Pancreas (tissue), 10 donors: ENCODE results near the gene OCEL1. TPM values are rescaled to one million over a fixed set of nuclear protein-coding genes. Genes with fewer than 3 reads are reported as not detected.

Experiments
- ATAC-seq, 4 donors: fragments of 200-7000 bp; cut with Tn5 transposase; one replicate each; pipeline versions ENCODE4 v1.8.0 to v1.9.1; 2020; ENCODE audit warnings: mild to moderate bottlenecking in 4 of 4, moderate library complexity in 4 of 4
- DNase-seq, 6 donors: peaks; one replicate each; pipeline ENCODE4 v3.0.0-alpha.2; 2020
- FAIRE-seq: peaks from 2 replicates; lab custom pipeline; 2012; peaks lifted over from hg19 to GRCh38; lab: Jason Lieb, UNC
- H3K27ac ChIP-seq, 4 donors: fragments of 200-600 bp; sonication (generic); 1 replicate in 3 of 4; 2 replicates in 1 of 4; pipeline versions ENCODE4 v1.5.0 to v1.8.0; 2020
- H3K27me3 ChIP-seq, 4 donors: fragments of 200-600 bp; one replicate each; pipeline ENCODE4 v1.8.0; 2021
- H3K36me3 ChIP-seq, 3 donors: fragments of 200-600 bp; sonication (generic) in 1 of 3; one replicate each; pipeline versions ENCODE4 v1.5.0 to v1.8.0; 2020 to 2021
- H3K4me1 ChIP-seq, 3 donors: fragments of 200-600 bp; one replicate each; pipeline ENCODE4 v1.8.0; 2021
- H3K4me3 ChIP-seq, 4 donors: fragments of 200-600 bp; sonication (generic) in 2 of 4; one replicate each; pipeline versions ENCODE4 v1.5.0 to v1.8.0; 2020 to 2021
- H3K9me3 ChIP-seq, 4 donors: fragments of 200-600 bp; one replicate each; pipeline ENCODE4 v1.8.0; 2021
- WGBS, 2 donors: extraction: QIAGEN DNeasy Blood & Tissue Kit; methylation state at CpG; one replicate each; pipeline ENCODE4 v1.1.7; 2013; 5-methylcytosine and 5-hydroxymethylcytosine counted together
- intact Hi-C, 3 donors: fragments of 100-400 bp; cut with DNase I; formaldehyde crosslinking; loops; one replicate each; pipeline versions ENCODE4 v1.11.1 to v1.14.2; 2022
- polyA plus RNA-seq, 2 donors: library from polyadenylated mRNA; stranded (reverse); fragments of 200-250 nt; gene quantifications; one replicate each; pipeline ENCODE4 v1.2.3, GENCODE V29; 2013
- total RNA-seq, 6 donors: library from RNA; stranded (reverse); fragmentation: NEBNext Ultra II Directional in 4 of 6; extraction: Animal tissue kit (Norgen Biotek cat#: 25700) in 4 of 6; gene quantifications; one replicate each; pipeline versions ENCODE4 v1.2.1 to v1.2.4, GENCODE V29; 2021 to 2023
- TF ChIP-seq, protein P1 (sequence below), 4 donors: fragments of 200-600 bp; sonication (generic) in 3 of 4; IDR thresholded peaks; one replicate each; pipeline versions ENCODE4 v1.5.0 to v1.8.0; 2021; ENCODE audit warnings: antibody characterized with exemption in 4 of 4
- donor health status: healthy with polysubstance abuse.
- donor health status: DM: no; HTN: no; CAD: no; lungs with moderate emphysema.
- donor health status: DM: no; HTN: no; CAD: no.
- donor health status: control.
- donor health status: control.
- donor health status: Bipolar disorder and iron deficiency.
- donor health status: DM: yes; HTN: yes; CAD: no.
- donor health status: DM: no; HTN: no; CAD: no.
- donor health status: DM: no; HTN: no; CAD: no.
- donor health status: DM: yes; HTN: yes; CAD: no.

OCEL1 gene
- total and polyA plus RNA-seq, 8 donors: 13.4 to 28.4 (median 18.1) TPM

DNA sequence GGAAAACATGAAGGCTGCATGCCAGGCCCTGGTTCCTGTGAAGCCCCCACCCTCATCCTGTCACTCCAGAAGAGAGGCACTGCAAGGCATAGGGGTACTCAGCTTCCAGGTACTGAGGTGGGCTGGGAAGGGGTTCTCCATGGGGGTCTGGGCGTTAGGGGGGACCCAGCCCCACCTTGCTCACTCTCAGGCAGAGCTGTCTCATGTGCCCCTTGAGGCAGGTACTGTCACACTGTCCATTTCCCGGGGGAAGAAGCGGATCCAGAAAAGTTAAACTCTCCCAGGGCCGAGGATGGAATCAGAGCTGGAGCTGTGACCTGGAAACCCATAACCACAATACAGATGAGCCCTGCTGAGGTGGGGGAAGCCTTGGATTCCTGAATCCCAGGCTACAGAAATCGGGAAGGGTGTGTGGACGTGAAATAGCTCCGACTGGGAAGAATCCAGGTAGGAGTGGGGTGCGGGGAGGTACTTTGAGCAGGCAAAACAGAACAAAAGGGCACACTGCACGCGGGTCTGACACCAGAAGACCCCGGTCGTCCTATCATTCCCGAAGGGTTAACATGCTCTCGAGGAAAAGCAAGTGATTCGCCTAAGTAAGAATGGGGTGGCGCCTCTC lies 11.4 kb upstream of the OCEL1 start:
- ATAC-seq (peak in 1 of 4 donors; percentile 1), DNase-seq (no peak), FAIRE-seq (no peak)
- no peaks in the 10 kb centered on the region for H3K27me3 ChIP-seq
- TF ChIP-seq, protein P1, sequence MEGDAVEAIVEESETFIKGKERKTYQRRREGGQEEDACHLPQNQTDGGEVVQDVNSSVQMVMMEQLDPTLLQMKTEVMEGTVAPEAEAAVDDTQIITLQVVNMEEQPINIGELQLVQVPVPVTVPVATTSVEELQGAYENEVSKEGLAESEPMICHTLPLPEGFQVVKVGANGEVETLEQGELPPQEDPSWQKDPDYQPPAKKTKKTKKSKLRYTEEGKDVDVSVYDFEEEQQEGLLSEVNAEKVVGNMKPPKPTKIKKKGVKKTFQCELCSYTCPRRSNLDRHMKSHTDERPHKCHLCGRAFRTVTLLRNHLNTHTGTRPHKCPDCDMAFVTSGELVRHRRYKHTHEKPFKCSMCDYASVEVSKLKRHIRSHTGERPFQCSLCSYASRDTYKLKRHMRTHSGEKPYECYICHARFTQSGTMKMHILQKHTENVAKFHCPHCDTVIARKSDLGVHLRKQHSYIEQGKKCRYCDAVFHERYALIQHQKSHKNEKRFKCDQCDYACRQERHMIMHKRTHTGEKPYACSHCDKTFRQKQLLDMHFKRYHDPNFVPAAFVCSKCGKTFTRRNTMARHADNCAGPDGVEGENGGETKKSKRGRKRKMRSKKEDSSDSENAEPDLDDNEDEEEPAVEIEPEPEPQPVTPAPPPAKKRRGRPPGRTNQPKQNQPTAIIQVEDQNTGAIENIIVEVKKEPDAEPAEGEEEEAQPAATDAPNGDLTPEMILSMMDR (IDR thresholded peaks at IDR 0.05): no peak
- intact Hi-C loops: no loop called here
- no peaks in the 10 kb centered on the region for H3K9me3 ChIP-seq
- 25 to 27% methylated on average over 16 of the region's 16 CpGs for WGBS, 2 donors
- H3K4me3 ChIP-seq: peak overlapping the region; percentile 55 to 66 (median 60)
- peaks cover 0 to 12% (median 0%) of the 10 kb centered on the region in 3 donors for H3K36me3 ChIP-seq
- H3K27ac ChIP-seq: peak overlapping the region; percentile 88 to 96 (median 88)
- peaks cover 0 to 5% (median 4%) of the 10 kb centered on the region in 3 donors for H3K4me1 ChIP-seq

GRCh38 chr19:17215127-17215971 lies 10.7 kb upstream of the OCEL1 start, which contains the start of gene USE1:
USE1 (plus strand) TSS chr19:17215357; CDS start chr19:17215406, 49 bp downstream.
- no peaks in the 10 kb centered on the region for H3K27me3 ChIP-seq
- TF ChIP-seq, protein P1 (IDR thresholded peaks at IDR 0.05): no peak
- no peak for FAIRE-seq
- intact Hi-C loops: no loop called here
- no peaks in the 10 kb centered on the region for H3K9me3 ChIP-seq
- 3 to 4% methylated on average over 52 to 56 of the region's 56 CpGs for WGBS, 2 donors
- peak within 1 kb of the TSS; percentile 88 to 96 (median 88) for H3K27ac ChIP-seq
- H3K36me3 ChIP-seq: peaks cover 0 to 12% (median 0%) of the 10 kb centered on the region in 3 donors
- peaks cover 0 to 5% (median 4%) of the 10 kb centered on the region in 3 donors for H3K4me1 ChIP-seq
- DNase-seq: peak; percentile 89 to 96 (median 92)
- H3K4me3 ChIP-seq: peak within 1 kb of the TSS; percentile 55 to 66 (median 60)
- peak; percentile 95 to 97 (median 96) for ATAC-seq

GRCh38 chr19:17216058-17216670 lies 9.9 kb upstream of the OCEL1 start:
- FAIRE-seq: no peak
- DNase-seq: peak in 3 of 6 donors; percentile 52 to 71 (median 70)
- intact Hi-C loops: no loop called here

GRCh38 chr19:17219286-17219685 lies 6.7 kb upstream of the OCEL1 start:
- ATAC-seq (no peak), FAIRE-seq (no peak), DNase-seq (no peak)
- WGBS, 2 donors: 96 to 97% methylated on average over 8 of the region's 8 CpGs
- H3K36me3 ChIP-seq: peaks cover 0 to 12% (median 0%) of the 10 kb centered on the region in 3 donors
- peaks cover 0 to 5% (median 4%) of the 10 kb centered on the region in 3 donors for H3K4me1 ChIP-seq
- no peak overlapping the region for H3K4me3 ChIP-seq
- H3K9me3 ChIP-seq: no peaks in the 10 kb centered on the region
- intact Hi-C loops: no loop called here
- H3K27me3 ChIP-seq: no peaks in the 10 kb centered on the region
- H3K27ac ChIP-seq: no peak overlapping the region
- TF ChIP-seq, protein P1 (IDR thresholded peaks at IDR 0.05): no peak

More at GRCh38 chr19:17216058-17216670, 9.9 kb upstream of the OCEL1 start:
- WGBS, 2 donors: 65 to 72% methylated on average over 13 of the region's 13 CpGs
- Histone ChIP-seq H3K27me3 (no peaks in the 10 kb centered on the region), H3K36me3 (peaks cover 0 to 12% (median 0%) of the 10 kb centered on the region in 3 donors), H3K27ac (no peak overlapping the region), H3K9me3 (no peaks in the 10 kb centered on the region), H3K4me3 (peak overlapping the region in 2 of 4 donors; percentile 55 to 64), H3K4me1 (peaks cover 0 to 5% (median 4%) of the 10 kb centered on the region in 3 donors)
- TF ChIP-seq, protein P1 (IDR thresholded peaks at IDR 0.05): no peak
- ATAC-seq: no peak
